ENCODE data around the gene PTK7. TPM values are rescaled to one million over a fixed set of nuclear protein-coding genes. Genes with fewer than 3 reads are reported as not detected.

The PTK7 gene
- total and polyA plus RNA-seq, 2 donors from 2014 or later: 26.0 to 55.2 TPM

DNA sequence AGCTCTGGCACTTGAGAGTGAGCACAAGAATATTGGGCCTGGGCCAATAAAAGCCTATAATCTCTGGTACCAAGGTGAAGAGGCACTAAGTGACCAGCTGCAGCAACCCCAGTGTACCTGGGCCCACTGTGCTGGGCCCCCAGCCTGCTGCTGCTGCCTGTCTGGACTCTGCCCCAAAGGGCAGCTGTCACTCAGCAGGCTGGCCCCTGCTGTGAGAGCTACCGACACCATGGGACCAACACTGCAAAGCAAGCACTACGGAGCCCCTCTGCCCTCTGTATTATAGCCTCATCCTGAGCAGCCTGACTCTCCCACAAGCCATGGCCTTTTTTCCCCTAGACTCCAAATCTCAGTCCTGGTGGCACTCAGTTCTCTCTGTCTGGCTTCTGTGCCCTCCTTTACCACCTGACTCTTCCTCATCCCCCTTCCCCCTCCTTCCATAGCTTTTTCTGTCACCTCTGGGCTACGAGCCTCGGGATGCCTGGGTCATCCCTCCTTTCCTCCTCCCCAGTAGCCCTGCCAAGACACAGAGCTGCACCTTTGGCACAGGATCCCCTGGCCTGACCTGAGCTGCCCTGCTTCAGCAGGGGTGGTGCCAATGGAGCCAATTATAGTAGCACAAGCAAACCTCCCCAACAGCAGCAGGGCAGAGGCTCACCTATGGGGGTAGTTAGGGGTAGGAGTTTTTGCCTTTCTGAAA is 40.5 kb upstream of the PTK7 start:
- no peak for FAIRE-seq
- no peaks in the 10 kb centered on the region for H3K9me3 ChIP-seq (ENCODE audit: control insufficient read depth in 2 of 3, insufficient read depth in 1 of 3, low read length in 3 of 3)
- no peaks in the 10 kb centered on the region for H3K27me3 ChIP-seq (ENCODE audit: control insufficient read depth, insufficient read depth, low read length)
- H3K27ac ChIP-seq (ENCODE audit: low read depth in 2 of 2, low read length in 2 of 2): no peak overlapping the region
- no peak overlapping the region for H3K4me3 ChIP-seq (ENCODE audit: low read length in 3 of 3)
- intact Hi-C loops (cut with DNase I): no loop called here
- peaks cover 9 to 31% (median 21%) of the 10 kb centered on the region in 3 donors for H3K36me3 ChIP-seq (ENCODE audit: control insufficient read depth in 2 of 3, insufficient read depth in 3 of 3, low read length in 3 of 3)
- no peak for DNase-seq
- H3K9ac ChIP-seq (ENCODE audit: low read length in 3 of 3): no peak overlapping the region
- TF ChIP-seq, protein P1, sequence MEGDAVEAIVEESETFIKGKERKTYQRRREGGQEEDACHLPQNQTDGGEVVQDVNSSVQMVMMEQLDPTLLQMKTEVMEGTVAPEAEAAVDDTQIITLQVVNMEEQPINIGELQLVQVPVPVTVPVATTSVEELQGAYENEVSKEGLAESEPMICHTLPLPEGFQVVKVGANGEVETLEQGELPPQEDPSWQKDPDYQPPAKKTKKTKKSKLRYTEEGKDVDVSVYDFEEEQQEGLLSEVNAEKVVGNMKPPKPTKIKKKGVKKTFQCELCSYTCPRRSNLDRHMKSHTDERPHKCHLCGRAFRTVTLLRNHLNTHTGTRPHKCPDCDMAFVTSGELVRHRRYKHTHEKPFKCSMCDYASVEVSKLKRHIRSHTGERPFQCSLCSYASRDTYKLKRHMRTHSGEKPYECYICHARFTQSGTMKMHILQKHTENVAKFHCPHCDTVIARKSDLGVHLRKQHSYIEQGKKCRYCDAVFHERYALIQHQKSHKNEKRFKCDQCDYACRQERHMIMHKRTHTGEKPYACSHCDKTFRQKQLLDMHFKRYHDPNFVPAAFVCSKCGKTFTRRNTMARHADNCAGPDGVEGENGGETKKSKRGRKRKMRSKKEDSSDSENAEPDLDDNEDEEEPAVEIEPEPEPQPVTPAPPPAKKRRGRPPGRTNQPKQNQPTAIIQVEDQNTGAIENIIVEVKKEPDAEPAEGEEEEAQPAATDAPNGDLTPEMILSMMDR (IDR thresholded peaks at IDR 0.05; ENCODE audit: borderline replicate concordance, extremely low read depth, insufficient read depth): no peak
- peaks cover 0 to 2% (median 0%) of the 10 kb centered on the region in 3 donors for H3K4me1 ChIP-seq (ENCODE audit: control insufficient read depth in 2 of 3, insufficient read depth in 2 of 3, low read depth in 1 of 3, low read length in 3 of 3)

DNA sequence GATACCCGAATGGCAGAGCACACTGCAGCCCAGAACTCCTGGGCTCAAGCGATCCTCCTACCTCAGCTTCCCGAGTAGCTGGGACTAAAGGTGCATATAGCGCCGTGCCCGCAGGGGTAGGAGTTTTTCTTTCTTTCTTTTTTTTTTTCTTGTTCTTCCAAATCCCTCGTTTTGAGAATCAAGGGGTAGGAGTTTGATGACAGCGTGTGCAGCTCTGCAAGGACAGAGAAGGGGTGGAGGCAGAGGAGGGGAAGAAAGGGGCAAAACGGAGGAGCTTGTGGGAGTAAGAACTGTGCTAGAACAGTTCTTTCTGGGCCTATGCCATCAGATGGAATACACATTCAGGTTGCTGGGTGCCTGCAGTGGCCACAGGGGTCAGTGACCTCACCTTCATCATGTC is 39.4 kb upstream of the PTK7 start:
- H3K9me3 ChIP-seq (ENCODE audit: control insufficient read depth in 2 of 3, insufficient read depth in 1 of 3, low read length in 3 of 3): no peaks in the 10 kb centered on the region
- no peaks in the 10 kb centered on the region for H3K27me3 ChIP-seq (ENCODE audit: control insufficient read depth, insufficient read depth, low read length)
- no peak overlapping the region for H3K27ac ChIP-seq (ENCODE audit: low read depth in 2 of 2, low read length in 2 of 2)
- no peak overlapping the region for H3K9ac ChIP-seq (ENCODE audit: low read length in 3 of 3)
- TF ChIP-seq, protein P1 (IDR thresholded peaks at IDR 0.05; ENCODE audit: borderline replicate concordance, extremely low read depth, insufficient read depth): no peak
- FAIRE-seq: no peak
- no peak overlapping the region for H3K4me3 ChIP-seq (ENCODE audit: low read length in 3 of 3)
- peaks cover 9 to 33% (median 24%) of the 10 kb centered on the region in 3 donors for H3K36me3 ChIP-seq (ENCODE audit: control insufficient read depth in 2 of 3, insufficient read depth in 3 of 3, low read length in 3 of 3)
- H3K4me1 ChIP-seq (ENCODE audit: control insufficient read depth in 2 of 3, insufficient read depth in 2 of 3, low read depth in 1 of 3, low read length in 3 of 3): peaks cover 0 to 2% (median 0%) of the 10 kb centered on the region in 3 donors
- DNase-seq: no peak
- intact Hi-C loops (cut with DNase I): no loop called here

DNA sequence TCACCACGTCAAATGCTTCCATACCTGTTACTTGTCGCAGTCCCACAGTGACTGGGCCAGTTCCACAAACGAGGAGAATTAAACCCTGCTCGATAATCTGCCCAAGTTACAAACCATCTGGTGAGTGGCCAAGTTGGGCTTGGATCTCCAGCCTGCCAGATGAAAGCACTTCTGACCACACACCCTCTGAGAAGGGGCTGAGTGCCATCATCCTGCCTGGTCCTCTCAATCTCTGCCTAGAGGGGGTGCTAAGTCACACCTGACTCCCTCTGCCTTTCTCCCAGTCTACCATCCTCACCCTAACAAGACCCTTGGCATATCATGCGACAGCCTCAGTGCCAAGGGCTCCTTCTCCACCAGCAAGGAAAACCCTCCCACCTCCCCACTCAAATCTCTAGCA is 38.9 kb upstream of the PTK7 start:
- DNase-seq (no peak), FAIRE-seq (no peak)
- no peak overlapping the region for H3K4me3 ChIP-seq (ENCODE audit: low read length in 3 of 3)
- no peak overlapping the region for H3K9ac ChIP-seq (ENCODE audit: low read length in 3 of 3)
- H3K4me1 ChIP-seq (ENCODE audit: control insufficient read depth in 2 of 3, insufficient read depth in 2 of 3, low read depth in 1 of 3, low read length in 3 of 3): peaks cover 0 to 2% (median 0%) of the 10 kb centered on the region in 3 donors
- peaks cover 9 to 33% (median 24%) of the 10 kb centered on the region in 3 donors for H3K36me3 ChIP-seq (ENCODE audit: control insufficient read depth in 2 of 3, insufficient read depth in 3 of 3, low read length in 3 of 3)
- H3K9me3 ChIP-seq (ENCODE audit: control insufficient read depth in 2 of 3, insufficient read depth in 1 of 3, low read length in 3 of 3): no peaks in the 10 kb centered on the region
- no peaks in the 10 kb centered on the region for H3K27me3 ChIP-seq (ENCODE audit: control insufficient read depth, insufficient read depth, low read length)
- intact Hi-C loops (cut with DNase I): no loop called here
- TF ChIP-seq, protein P1 (IDR thresholded peaks at IDR 0.05; ENCODE audit: borderline replicate concordance, extremely low read depth, insufficient read depth): no peak
- no peak overlapping the region for H3K27ac ChIP-seq (ENCODE audit: low read depth in 2 of 2, low read length in 2 of 2)
